SK-N-SH treated with all-trans-retinoic acid at 6 μM for 48 hours (cell line): ENCODE measurements around the gene MIX23.

Source experiments
- ATAC-seq: fragments of 200-7000 bp; cut with Tn5 transposase; 3 replicates; pipeline ENCODE4 v1.9.1; 2020; ENCODE audit warnings: mild to moderate bottlenecking, moderate library complexity
- ARNTL ChIP-seq: fragments of 450-650 bp; formaldehyde crosslinking; IDR thresholded peaks from 2 replicates; pipeline ENCODE4 v1.5.0; 2020; ENCODE audit warnings: low read depth, mild to moderate bottlenecking, moderate library complexity, borderline replicate concordance
- BACH2 ChIP-seq: fragments of 250-450 bp; sonication (Bioruptor Pico); IDR thresholded peaks from 2 replicates; pipeline ENCODE4 v1.9.0; 2021; ENCODE audit warnings: mild to moderate bottlenecking, borderline replicate concordance
- CSDC2 ChIP-seq: fragments of 250-450 bp; sonication (Bioruptor Pico); IDR thresholded peaks from 2 replicates; pipeline ENCODE4 v1.5.0; 2020; ENCODE audit warnings: mild to moderate bottlenecking, moderate library complexity
- ESRRG ChIP-seq: fragments of 250-450 bp; sonication (Bioruptor Pico); IDR thresholded peaks from 2 replicates; pipeline ENCODE4 v1.6.1; 2021; ENCODE audit warnings: mild to moderate bottlenecking
- PPARA ChIP-seq: fragments of 250-450 bp; sonication (Bioruptor Pico); IDR thresholded peaks from 2 replicates; pipeline ENCODE4 v1.5.0; 2020; ENCODE audit warnings: mild to moderate bottlenecking, borderline replicate concordance
- RARB ChIP-seq: fragments of 250-450 bp; sonication (Bioruptor Pico); IDR thresholded peaks from 2 replicates; pipeline ENCODE4 v1.8.0; 2021; ENCODE audit warnings: mild to moderate bottlenecking, moderate library complexity
- TCF4 ChIP-seq: fragments of 250-450 bp; sonication (Bioruptor Pico); IDR thresholded peaks from 2 replicates; pipeline ENCODE4 v1.8.0; 2021; ENCODE audit warnings: mild to moderate bottlenecking, moderate library complexity, borderline replicate concordance
- TOX ChIP-seq: fragments of 250-450 bp; sonication (Bioruptor Pico); IDR thresholded peaks from 2 replicates; pipeline ENCODE4 v1.8.0; 2021; ENCODE audit warnings: mild to moderate bottlenecking, moderate library complexity, borderline replicate concordance
- ZFP3 ChIP-seq: fragments of 250-450 bp; sonication (Bioruptor Pico); IDR thresholded peaks from 2 replicates; pipeline ENCODE4 v1.5.0; 2020; ENCODE audit warnings: mild to moderate bottlenecking, moderate library complexity
- ZFP30 ChIP-seq: fragments of 450-650 bp; formaldehyde crosslinking; IDR thresholded peaks from 2 replicates; pipeline ENCODE4 v1.5.0; 2022; ENCODE audit warnings: mild to moderate bottlenecking, moderate library complexity
- ZNF565 ChIP-seq: fragments of 450-650 bp; formaldehyde crosslinking; conservative IDR thresholded peaks from 2 replicates; pipeline ENCODE4 v1.5.0; 2020; ENCODE audit warnings: low read depth, mild to moderate bottlenecking, moderate library complexity
- ZNF8 ChIP-seq: fragments of 450-650 bp; formaldehyde crosslinking; IDR thresholded peaks from 2 replicates; pipeline ENCODE4 v1.5.0; 2020; ENCODE audit warnings: mild to moderate bottlenecking, moderate library complexity
- TF ChIP-seq, protein P1 (sequence below): fragments of 250-450 bp; sonication (Bioruptor Pico); IDR thresholded peaks from 2 replicates; pipeline ENCODE4 v1.5.1; 2020; ENCODE audit warnings: low read depth, mild to moderate bottlenecking, moderate library complexity
- TF ChIP-seq, protein P2 (sequence below): fragments of 250-450 bp; sonication (Bioruptor Pico); IDR thresholded peaks from 2 replicates; pipeline ENCODE4 v1.8.0; 2021; ENCODE audit warnings: low read depth, mild to moderate bottlenecking, moderate library complexity, borderline replicate concordance
- TF ChIP-seq, protein P3 (sequence below): fragments of 250-450 bp; sonication (Bioruptor Pico); IDR thresholded peaks from 2 replicates; pipeline ENCODE4 v1.8.0; 2020; ENCODE audit warnings: mild to moderate bottlenecking, moderate library complexity, borderline replicate concordance
- TF ChIP-seq, protein P4 (sequence below): fragments of 250-450 bp; sonication (Bioruptor Pico); IDR thresholded peaks from 2 replicates; pipeline ENCODE4 v1.5.0; 2020; ENCODE audit warnings: mild to moderate bottlenecking, moderate library complexity

MIX23 gene

DNA sequence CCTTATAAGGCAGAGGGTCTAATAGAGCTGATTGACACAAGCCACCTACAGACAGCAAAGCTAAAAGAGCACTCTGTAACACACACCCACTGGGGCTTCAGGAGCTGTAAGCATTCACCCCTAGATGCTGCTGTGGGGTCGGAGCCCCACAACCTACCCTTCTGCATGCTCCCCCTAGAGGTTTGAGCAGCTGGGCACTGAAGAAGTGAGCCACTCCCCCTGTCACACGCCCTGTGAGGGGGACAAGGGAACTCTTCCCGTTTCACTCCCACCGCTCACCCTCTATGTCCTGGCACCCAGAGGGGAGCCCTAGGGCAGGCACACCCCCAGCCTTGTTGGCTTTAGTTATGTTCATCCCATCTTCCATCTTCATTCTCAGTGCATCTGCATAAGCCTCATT, 67.4 kb downstream of the MIX23 start:
- no peak for TF ChIP-seq ZNF8 (CRISPR knock-in tag)
- TF ChIP-seq, protein P1, sequence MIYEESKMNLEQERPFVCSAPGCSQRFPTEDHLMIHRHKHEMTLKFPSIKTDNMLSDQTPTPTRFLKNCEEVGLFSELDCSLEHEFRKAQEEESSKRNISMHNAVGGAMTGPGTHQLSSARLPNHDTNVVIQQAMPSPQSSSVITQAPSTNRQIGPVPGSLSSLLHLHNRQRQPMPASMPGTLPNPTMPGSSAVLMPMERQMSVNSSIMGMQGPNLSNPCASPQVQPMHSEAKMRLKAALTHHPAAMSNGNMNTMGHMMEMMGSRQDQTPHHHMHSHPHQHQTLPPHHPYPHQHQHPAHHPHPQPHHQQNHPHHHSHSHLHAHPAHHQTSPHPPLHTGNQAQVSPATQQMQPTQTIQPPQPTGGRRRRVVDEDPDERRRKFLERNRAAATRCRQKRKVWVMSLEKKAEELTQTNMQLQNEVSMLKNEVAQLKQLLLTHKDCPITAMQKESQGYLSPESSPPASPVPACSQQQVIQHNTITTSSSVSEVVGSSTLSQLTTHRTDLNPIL (CRISPR knock-in tag), result no peak
- TF ChIP-seq TCF4 (CRISPR knock-in tag), result no peak
- TF ChIP-seq ESRRG (CRISPR knock-in tag), result no peak
- TF ChIP-seq CSDC2 (CRISPR knock-in tag), result no peak
- TF ChIP-seq, protein P2, sequence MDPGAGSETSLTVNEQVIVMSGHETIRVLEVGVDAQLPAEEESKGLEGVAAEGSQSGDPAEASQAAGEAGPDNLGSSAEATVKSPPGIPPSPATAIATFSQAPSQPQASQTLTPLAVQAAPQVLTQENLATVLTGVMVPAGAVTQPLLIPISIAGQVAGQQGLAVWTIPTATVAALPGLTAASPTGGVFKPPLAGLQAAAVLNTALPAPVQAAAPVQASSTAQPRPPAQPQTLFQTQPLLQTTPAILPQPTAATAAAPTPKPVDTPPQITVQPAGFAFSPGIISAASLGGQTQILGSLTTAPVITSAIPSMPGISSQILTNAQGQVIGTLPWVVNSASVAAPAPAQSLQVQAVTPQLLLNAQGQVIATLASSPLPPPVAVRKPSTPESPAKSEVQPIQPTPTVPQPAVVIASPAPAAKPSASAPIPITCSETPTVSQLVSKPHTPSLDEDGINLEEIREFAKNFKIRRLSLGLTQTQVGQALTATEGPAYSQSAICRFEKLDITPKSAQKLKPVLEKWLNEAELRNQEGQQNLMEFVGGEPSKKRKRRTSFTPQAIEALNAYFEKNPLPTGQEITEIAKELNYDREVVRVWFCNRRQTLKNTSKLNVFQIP (CRISPR knock-in tag), result no peak
- no peak for TF ChIP-seq RARB
- no peak for TF ChIP-seq ARNTL (CRISPR knock-in tag)
- TF ChIP-seq, protein P3, sequence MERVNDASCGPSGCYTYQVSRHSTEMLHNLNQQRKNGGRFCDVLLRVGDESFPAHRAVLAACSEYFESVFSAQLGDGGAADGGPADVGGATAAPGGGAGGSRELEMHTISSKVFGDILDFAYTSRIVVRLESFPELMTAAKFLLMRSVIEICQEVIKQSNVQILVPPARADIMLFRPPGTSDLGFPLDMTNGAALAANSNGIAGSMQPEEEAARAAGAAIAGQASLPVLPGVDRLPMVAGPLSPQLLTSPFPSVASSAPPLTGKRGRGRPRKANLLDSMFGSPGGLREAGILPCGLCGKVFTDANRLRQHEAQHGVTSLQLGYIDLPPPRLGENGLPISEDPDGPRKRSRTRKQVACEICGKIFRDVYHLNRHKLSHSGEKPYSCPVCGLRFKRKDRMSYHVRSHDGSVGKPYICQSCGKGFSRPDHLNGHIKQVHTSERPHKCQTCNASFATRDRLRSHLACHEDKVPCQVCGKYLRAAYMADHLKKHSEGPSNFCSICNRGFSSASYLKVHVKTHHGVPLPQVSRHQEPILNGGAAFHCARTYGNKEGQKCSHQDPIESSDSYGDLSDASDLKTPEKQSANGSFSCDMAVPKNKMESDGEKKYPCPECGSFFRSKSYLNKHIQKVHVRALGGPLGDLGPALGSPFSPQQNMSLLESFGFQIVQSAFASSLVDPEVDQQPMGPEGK (CRISPR knock-in tag), result no peak
- TF ChIP-seq, protein P4, sequence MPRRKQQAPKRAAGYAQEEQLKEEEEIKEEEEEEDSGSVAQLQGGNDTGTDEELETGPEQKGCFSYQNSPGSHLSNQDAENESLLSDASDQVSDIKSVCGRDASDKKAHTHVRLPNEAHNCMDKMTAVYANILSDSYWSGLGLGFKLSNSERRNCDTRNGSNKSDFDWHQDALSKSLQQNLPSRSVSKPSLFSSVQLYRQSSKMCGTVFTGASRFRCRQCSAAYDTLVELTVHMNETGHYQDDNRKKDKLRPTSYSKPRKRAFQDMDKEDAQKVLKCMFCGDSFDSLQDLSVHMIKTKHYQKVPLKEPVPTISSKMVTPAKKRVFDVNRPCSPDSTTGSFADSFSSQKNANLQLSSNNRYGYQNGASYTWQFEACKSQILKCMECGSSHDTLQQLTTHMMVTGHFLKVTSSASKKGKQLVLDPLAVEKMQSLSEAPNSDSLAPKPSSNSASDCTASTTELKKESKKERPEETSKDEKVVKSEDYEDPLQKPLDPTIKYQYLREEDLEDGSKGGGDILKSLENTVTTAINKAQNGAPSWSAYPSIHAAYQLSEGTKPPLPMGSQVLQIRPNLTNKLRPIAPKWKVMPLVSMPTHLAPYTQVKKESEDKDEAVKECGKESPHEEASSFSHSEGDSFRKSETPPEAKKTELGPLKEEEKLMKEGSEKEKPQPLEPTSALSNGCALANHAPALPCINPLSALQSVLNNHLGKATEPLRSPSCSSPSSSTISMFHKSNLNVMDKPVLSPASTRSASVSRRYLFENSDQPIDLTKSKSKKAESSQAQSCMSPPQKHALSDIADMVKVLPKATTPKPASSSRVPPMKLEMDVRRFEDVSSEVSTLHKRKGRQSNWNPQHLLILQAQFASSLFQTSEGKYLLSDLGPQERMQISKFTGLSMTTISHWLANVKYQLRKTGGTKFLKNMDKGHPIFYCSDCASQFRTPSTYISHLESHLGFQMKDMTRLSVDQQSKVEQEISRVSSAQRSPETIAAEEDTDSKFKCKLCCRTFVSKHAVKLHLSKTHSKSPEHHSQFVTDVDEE (CRISPR knock-in tag), result no peak
- no peak for TF ChIP-seq TOX (CRISPR knock-in tag)
- no peak for TF ChIP-seq ZFP30 (CRISPR knock-in tag)
- no peak for TF ChIP-seq PPARA (CRISPR knock-in tag)

DNA sequence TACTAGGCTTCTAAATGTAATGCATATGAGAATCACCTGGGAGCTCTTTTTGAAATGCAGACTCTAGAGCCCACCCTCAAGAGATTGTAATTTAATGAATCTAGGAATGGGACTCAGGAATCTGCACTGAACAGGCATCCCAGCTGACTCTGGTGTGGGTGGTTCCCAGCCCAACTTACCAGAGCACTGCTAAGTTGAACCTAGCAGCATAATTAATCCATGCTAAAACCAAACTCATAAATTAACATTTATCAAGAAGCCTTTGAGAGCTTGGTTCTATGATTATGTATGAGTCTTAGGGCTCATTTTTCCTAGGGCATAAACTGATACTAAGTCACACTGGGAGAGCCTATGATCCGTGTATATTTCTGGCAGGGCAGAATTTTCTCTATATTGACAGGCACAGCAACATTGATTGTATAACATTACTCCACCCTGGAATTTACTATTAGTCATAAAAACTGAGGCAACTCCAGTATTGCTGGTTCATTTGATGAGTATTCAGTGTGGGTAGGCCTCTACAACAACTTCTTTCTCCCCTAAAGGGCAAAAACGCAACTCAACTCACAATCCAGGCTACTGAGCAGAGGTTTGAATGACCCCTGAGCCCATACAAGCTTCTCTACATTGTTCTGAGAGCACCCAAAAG, 68.7 kb downstream of the MIX23 start:
- no peak for TF ChIP-seq ARNTL (CRISPR knock-in tag)
- TF ChIP-seq, protein P3 (CRISPR knock-in tag), result no peak
- no peak for TF ChIP-seq ZFP3 (CRISPR knock-in tag)
- no peak for TF ChIP-seq ZNF565 (CRISPR knock-in tag)
- TF ChIP-seq, protein P1 (CRISPR knock-in tag), result no peak
- no peak for TF ChIP-seq PPARA (CRISPR knock-in tag)
- TF ChIP-seq BACH2 (CRISPR knock-in tag), result no peak
- TF ChIP-seq, protein P2 (CRISPR knock-in tag), result no peak
- no peak for TF ChIP-seq TCF4 (CRISPR knock-in tag)
- no peak for ATAC-seq

More for the DNA sequence above, 67.4 kb downstream of the MIX23 start:
- no peak for ATAC-seq
